Mucosa of rectum (tissue), 2 donors: ENCODE measurements around the gene ANKRD65.
A peak's percentile ranks its signal among the peaks of the same experiment; 100 is the strongest.

Experiments used
- H3K27ac ChIP-seq, 2 donors: one replicate each; pipeline ENCODE4 v1.7.0; 2013; ENCODE audit warnings: inconsistent platforms in 2 of 2, low read depth in 2 of 2, low read length in 2 of 2
- H3K27me3 ChIP-seq, 2 donors: one replicate each; pipeline ENCODE4 v1.7.0; 2013; ENCODE audit warnings: low read length in 2 of 2; ENCODE audit not compliant: control insufficient read depth in 2 of 2, insufficient read depth in 2 of 2
- H3K36me3 ChIP-seq, 2 donors: one replicate each; pipeline ENCODE4 v1.7.0; 2013; ENCODE audit warnings: low read length in 2 of 2; ENCODE audit not compliant: control insufficient read depth in 2 of 2, insufficient read depth in 2 of 2
- H3K4me1 ChIP-seq, 2 donors: one replicate each; pipeline ENCODE4 v1.7.0; 2013; ENCODE audit warnings: low read length in 2 of 2, mild to moderate bottlenecking in 1 of 2; ENCODE audit not compliant: control insufficient read depth in 2 of 2, insufficient read depth in 2 of 2
- H3K4me3 ChIP-seq, 2 donors: one replicate each; pipeline ENCODE4 v1.7.0; 2013; ENCODE audit warnings: low read length in 2 of 2
- H3K9ac ChIP-seq, 2 donors: one replicate each; pipeline ENCODE4 v1.7.0; 2013; ENCODE audit warnings: low read length in 2 of 2, low read depth in 1 of 2, mild to moderate bottlenecking in 1 of 2
- H3K9me3 ChIP-seq, 2 donors: one replicate each; pipeline ENCODE4 v1.7.0; 2013; ENCODE audit warnings: low read length in 2 of 2; ENCODE audit not compliant: control insufficient read depth in 2 of 2
- donor health status: healthy.
- donor health status: Normal muscosa, but diverticular disease.

Gene ANKRD65

GRCh38 chr1:1442069-1442770 lies 21.1 kb upstream of the ANKRD65 start:
- H3K36me3 ChIP-seq: no peaks in the 10 kb centered on the region
- H3K27ac ChIP-seq: no peak overlapping the region
- no peaks in the 10 kb centered on the region for H3K27me3 ChIP-seq
- peaks cover 14 to 16% of the 10 kb centered on the region in 2 donors for H3K4me1 ChIP-seq
- no peaks in the 10 kb centered on the region for H3K9me3 ChIP-seq
- no peak overlapping the region for H3K9ac ChIP-seq
- no peak overlapping the region for H3K4me3 ChIP-seq

GRCh38 chr1:1441002-1441888 lies 20.2 kb upstream of the ANKRD65 start:
- Histone ChIP-seq H3K36me3 (no peaks in the 10 kb centered on the region), H3K4me1 (peaks cover 18 to 22% of the 10 kb centered on the region in 2 donors), H3K9ac (no peak overlapping the region), H3K4me3 (no peak overlapping the region), H3K27me3 (peaks cover 0 to 1% of the 10 kb centered on the region in 2 donors), H3K9me3 (no peaks in the 10 kb centered on the region), H3K27ac (no peak overlapping the region)

DNA sequence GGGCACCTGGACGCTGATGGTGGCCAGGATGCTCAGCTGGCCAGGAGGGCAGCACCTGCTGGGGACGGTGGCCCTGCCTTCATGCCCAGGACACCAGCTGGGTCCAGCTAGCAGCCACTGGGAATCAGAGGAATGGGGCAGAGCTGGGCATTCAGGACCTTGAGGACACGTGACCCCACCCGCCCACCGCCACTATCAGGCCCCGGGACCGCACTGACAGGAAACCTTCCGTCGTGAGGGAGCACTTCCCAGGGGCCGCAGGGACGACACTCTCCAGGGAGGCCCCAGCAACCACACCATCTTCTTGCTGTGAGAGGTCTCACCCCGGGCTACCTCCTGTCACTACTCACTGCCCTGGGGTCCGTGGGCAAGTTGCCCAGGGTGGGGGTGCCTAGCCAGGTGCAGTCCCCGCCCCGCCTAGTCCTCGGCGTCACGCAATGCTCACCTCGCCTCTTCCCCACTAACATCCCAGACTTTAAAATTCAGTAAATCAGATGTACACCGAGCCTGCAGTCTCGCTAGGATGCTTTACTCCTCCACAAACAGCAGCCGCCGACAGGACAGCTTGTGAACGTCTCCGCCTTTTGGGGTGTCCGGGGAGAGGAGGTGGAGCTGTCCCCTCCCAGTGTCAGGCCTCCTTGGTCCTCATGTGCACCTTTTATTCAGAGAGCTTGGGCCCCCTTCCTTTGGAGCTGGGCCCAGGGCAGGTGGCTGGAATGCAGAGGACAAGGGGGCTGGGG lies 19.4 kb upstream of the ANKRD65 start:
- H3K4me1 ChIP-seq: peaks cover 23 to 27% of the 10 kb centered on the region in 2 donors
- H3K27me3 ChIP-seq: peaks cover under 1 to 1% of the 10 kb centered on the region in 2 donors
- no peak overlapping the region for H3K4me3 ChIP-seq
- no peaks in the 10 kb centered on the region for H3K36me3 ChIP-seq
- no peaks in the 10 kb centered on the region for H3K9me3 ChIP-seq
- no peak overlapping the region for H3K9ac ChIP-seq
- H3K27ac ChIP-seq: no peak overlapping the region

DNA sequence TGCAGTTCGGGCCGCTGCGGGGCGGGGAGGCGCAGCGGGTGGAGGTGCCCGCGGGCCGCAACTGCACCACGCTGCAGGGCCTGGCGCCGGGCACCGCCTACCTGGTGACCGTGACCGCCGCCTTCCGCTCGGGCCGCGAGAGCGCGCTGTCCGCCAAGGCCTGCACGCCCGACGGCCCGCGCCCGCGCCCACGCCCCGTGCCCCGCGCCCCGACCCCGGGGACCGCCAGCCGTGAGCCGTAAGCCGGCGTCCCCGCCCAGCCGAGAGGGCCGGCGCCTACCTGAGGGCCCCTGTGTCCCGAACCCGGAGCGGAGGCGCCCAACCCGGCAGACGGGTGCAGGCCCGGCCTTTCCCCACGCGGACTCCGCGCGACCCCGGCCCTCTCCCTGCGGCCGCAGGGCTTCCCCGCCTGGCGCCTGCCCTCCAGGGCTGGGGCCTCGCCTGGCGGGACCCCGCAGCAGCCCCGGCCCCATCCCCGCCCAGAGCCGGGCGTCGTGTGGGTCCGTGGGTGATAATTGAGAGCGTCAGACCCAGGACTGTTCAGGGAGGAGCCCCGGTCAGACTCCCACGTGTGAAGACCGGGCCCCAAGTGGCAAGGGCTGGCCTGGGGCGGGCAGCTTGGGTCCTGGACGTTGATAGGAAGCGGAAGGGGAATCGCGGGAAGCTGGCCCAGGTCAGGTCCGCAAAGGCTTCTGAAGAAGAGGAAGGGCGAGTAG lies 18.6 kb upstream of the ANKRD65 start:
- Histone ChIP-seq H3K9ac (no peak overlapping the region), H3K4me3 (no peak overlapping the region), H3K4me1 (peaks cover 31 to 33% of the 10 kb centered on the region in 2 donors), H3K27me3 (peaks cover 4% of the 10 kb centered on the region in 2 donors), H3K36me3 (no peaks in the 10 kb centered on the region), H3K9me3 (no peaks in the 10 kb centered on the region), H3K27ac (no peak overlapping the region)

- H3K9ac ChIP-seq: peak overlapping the region in 1 of 2 donors; percentile 5
- H3K36me3 ChIP-seq: no peaks in the 10 kb centered on the region
- peaks cover 4% of the 10 kb centered on the region in 2 donors for H3K27me3 ChIP-seq
- H3K4me3 ChIP-seq: no peak overlapping the region
- peak overlapping the region in 1 of 2 donors; percentile 13 for H3K27ac ChIP-seq
- H3K9me3 ChIP-seq: no peaks in the 10 kb centered on the region
- H3K4me1 ChIP-seq: peaks cover 40 to 43% of the 10 kb centered on the region in 2 donors
Measured at GRCh38 chr1:1438531-1439381, 17.7 kb upstream of the ANKRD65 start.

- H3K27me3 ChIP-seq: peaks cover 4% of the 10 kb centered on the region in 2 donors
- no peaks in the 10 kb centered on the region for H3K36me3 ChIP-seq
- H3K9ac ChIP-seq: peak overlapping the region in 1 of 2 donors; percentile 5
- no peaks in the 10 kb centered on the region for H3K9me3 ChIP-seq
- H3K4me1 ChIP-seq: peaks cover 48 to 49% of the 10 kb centered on the region in 2 donors
- H3K27ac ChIP-seq: peak overlapping the region in 1 of 2 donors; percentile 13
- H3K4me3 ChIP-seq: peak overlapping the region in 1 of 2 donors; percentile 34
Measured at GRCh38 chr1:1437904-1438376, 16.9 kb upstream of the ANKRD65 start.

- Histone ChIP-seq H3K4me3 (peak overlapping the region in 1 of 2 donors; percentile 7), H3K4me1 (peaks cover 54% of the 10 kb centered on the region in 2 donors), H3K27me3 (peaks cover 4% of the 10 kb centered on the region in 2 donors), H3K9me3 (no peaks in the 10 kb centered on the region), H3K36me3 (no peaks in the 10 kb centered on the region), H3K27ac (peak overlapping the region in 1 of 2 donors; percentile 13), H3K9ac (peak overlapping the region in 1 of 2 donors; percentile 5)
Measured at GRCh38 chr1:1437033-1437903, 16.2 kb upstream of the ANKRD65 start.

DNA sequence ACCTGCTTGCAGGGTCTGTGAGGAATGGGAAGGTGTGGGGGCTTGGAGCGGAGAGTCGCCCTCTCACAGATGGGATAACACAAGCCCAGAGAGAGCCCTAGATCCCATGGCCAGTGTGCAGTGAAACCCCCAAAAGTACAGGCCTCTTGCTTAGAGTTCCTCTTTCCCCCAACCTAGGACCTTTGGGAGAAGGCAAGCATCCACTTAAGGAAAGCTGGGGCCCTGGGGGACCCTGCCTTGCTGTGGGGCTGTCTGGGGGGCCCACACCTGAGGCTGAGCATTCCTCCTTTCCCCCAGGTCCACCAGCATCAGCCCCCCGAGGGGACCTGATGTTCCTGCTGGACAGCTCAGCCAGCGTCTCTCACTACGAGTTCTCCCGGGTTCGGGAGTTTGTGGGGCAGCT lies 15.6 kb upstream of the ANKRD65 start:
- Histone ChIP-seq H3K9ac (peak overlapping the region; percentile 32 to 39), H3K27ac (no peak overlapping the region), H3K27me3 (peaks cover 4% of the 10 kb centered on the region in 2 donors), H3K4me3 (peak overlapping the region; percentile 47 to 57), H3K4me1 (peaks cover 60 to 61% of the 10 kb centered on the region in 2 donors), H3K36me3 (no peaks in the 10 kb centered on the region), H3K9me3 (no peaks in the 10 kb centered on the region)
